Mucosa of rectum (tissue), 2 donors: ENCODE results near the gene PRODH2.

ENCODE experiments used
- H3K27ac ChIP-seq, 2 donors: one replicate each; pipeline ENCODE4 v1.7.0; 2013; ENCODE audit warnings: inconsistent platforms in 2 of 2, low read depth in 2 of 2, low read length in 2 of 2
- H3K27me3 ChIP-seq, 2 donors: one replicate each; pipeline ENCODE4 v1.7.0; 2013; ENCODE audit warnings: low read length in 2 of 2; ENCODE audit not compliant: control insufficient read depth in 2 of 2, insufficient read depth in 2 of 2
- H3K36me3 ChIP-seq, 2 donors: one replicate each; pipeline ENCODE4 v1.7.0; 2013; ENCODE audit warnings: low read length in 2 of 2; ENCODE audit not compliant: control insufficient read depth in 2 of 2, insufficient read depth in 2 of 2
- H3K4me1 ChIP-seq, 2 donors: one replicate each; pipeline ENCODE4 v1.7.0; 2013; ENCODE audit warnings: low read length in 2 of 2, mild to moderate bottlenecking in 1 of 2; ENCODE audit not compliant: control insufficient read depth in 2 of 2, insufficient read depth in 2 of 2
- H3K4me3 ChIP-seq, 2 donors: one replicate each; pipeline ENCODE4 v1.7.0; 2013; ENCODE audit warnings: low read length in 2 of 2
- H3K9ac ChIP-seq, 2 donors: one replicate each; pipeline ENCODE4 v1.7.0; 2013; ENCODE audit warnings: low read length in 2 of 2, low read depth in 1 of 2, mild to moderate bottlenecking in 1 of 2
- H3K9me3 ChIP-seq, 2 donors: one replicate each; pipeline ENCODE4 v1.7.0; 2013; ENCODE audit warnings: low read length in 2 of 2; ENCODE audit not compliant: control insufficient read depth in 2 of 2
- donor health status: healthy.
- donor health status: Normal muscosa, but diverticular disease.

The PRODH2 gene

GRCh38 chr19:35751839-35752745 is 60.6 kb downstream of the PRODH2 start:
- Histone ChIP-seq H3K9ac (no peak overlapping the region), H3K36me3 (peaks cover 15 to 18% of the 10 kb centered on the region in 2 donors), H3K27me3 (peaks cover 0 to 3% of the 10 kb centered on the region in 2 donors), H3K4me3 (no peak overlapping the region), H3K9me3 (no peaks in the 10 kb centered on the region), H3K4me1 (peaks cover 17 to 25% of the 10 kb centered on the region in 2 donors), H3K27ac (no peak overlapping the region)

- no peak overlapping the region for H3K4me3 ChIP-seq
- H3K27ac ChIP-seq, result no peak overlapping the region
- no peaks in the 10 kb centered on the region for H3K9me3 ChIP-seq
- peaks cover 15 to 18% of the 10 kb centered on the region in 2 donors for H3K36me3 ChIP-seq
- H3K4me1 ChIP-seq, result peaks cover 16% of the 10 kb centered on the region in 2 donors
- H3K27me3 ChIP-seq, result no peaks in the 10 kb centered on the region
- no peak overlapping the region for H3K9ac ChIP-seq
These were observed 62.5 kb downstream of the PRODH2 start for GRCh38 chr19:35750167-35750566.
